Suprapubic skin (tissue), 4 donors: ENCODE results near the gene SAMD15. TPM values are rescaled to one million over a fixed set of nuclear protein-coding genes. Genes with fewer than 3 reads are reported as not detected.

Experiments used
- DNase-seq, 2 donors: peaks; one replicate each; pipeline ENCODE4 v3.0.0-alpha.2; 2019; ENCODE audit warnings: low spot score in 2 of 2
- H3K27ac ChIP-seq: fragments of 200-600 bp; sonication (generic); one replicate; pipeline ENCODE4 v1.5.1; 2019
- H3K27me3 ChIP-seq: fragments of 200-600 bp; sonication (generic); one replicate; pipeline ENCODE4 v1.5.1; 2019
- H3K36me3 ChIP-seq: fragments of 200-600 bp; sonication (generic); one replicate; pipeline ENCODE4 v1.5.1; 2019
- H3K4me1 ChIP-seq: fragments of 200-600 bp; sonication (generic); one replicate; pipeline ENCODE4 v1.5.1; 2019
- H3K4me3 ChIP-seq: fragments of 200-600 bp; sonication (generic); one replicate; pipeline ENCODE4 v1.5.1; 2019; ENCODE audit warnings: mild to moderate bottlenecking
- H3K9me3 ChIP-seq: fragments of 200-600 bp; sonication (generic); one replicate; pipeline ENCODE4 v1.5.1; 2019
- EP300 ChIP-seq: sonication (generic); formaldehyde crosslinking; IDR thresholded peaks from one replicate; pipeline ENCODE4 v1.6.1; 2017; ENCODE audit warnings: antibody characterized with exemption
- POLR2A ChIP-seq, 2 donors: fragments of 450-650 bp; IDR thresholded peaks; one replicate each; pipeline ENCODE4 v1.6.1; 2017; ENCODE audit warnings: antibody characterized with exemption in 2 of 2, mild to moderate bottlenecking in 2 of 2, moderate library complexity in 2 of 2
- POLR2AphosphoS5 ChIP-seq, 3 donors: sonication (generic); formaldehyde crosslinking; IDR thresholded peaks; one replicate each; pipeline ENCODE4 v1.6.1; 2017; ENCODE audit warnings: antibody characterized with exemption in 3 of 3
- WGBS: methylation state at CpG from one replicate; pipeline ENCODE4 v1.1.5; 2018; 5-methylcytosine and 5-hydroxymethylcytosine counted together
- total RNA-seq, 4 donors: library from RNA; depleted of rRNA; stranded (reverse); fragments of >200 nt; gene quantifications; one replicate each; pipeline ENCODE4 v1.1.0, GENCODE V29; 2016
- TF ChIP-seq, protein P1 (sequence below), 2 donors: fragments of 200-600 bp in 1 of 2; fragments of 450-650 bp in 1 of 2; sonication (generic) in 1 of 2; IDR thresholded peaks; one replicate each; pipeline ENCODE4 v1.5.1; 2016 to 2019; ENCODE audit warnings: antibody characterized with exemption in 2 of 2, mild to moderate bottlenecking in 1 of 2, moderate library complexity in 1 of 2

The SAMD15 gene
- total RNA-seq, 4 donors from 2014 or later, result 0.93 TPM; not detected in 3

DNA sequence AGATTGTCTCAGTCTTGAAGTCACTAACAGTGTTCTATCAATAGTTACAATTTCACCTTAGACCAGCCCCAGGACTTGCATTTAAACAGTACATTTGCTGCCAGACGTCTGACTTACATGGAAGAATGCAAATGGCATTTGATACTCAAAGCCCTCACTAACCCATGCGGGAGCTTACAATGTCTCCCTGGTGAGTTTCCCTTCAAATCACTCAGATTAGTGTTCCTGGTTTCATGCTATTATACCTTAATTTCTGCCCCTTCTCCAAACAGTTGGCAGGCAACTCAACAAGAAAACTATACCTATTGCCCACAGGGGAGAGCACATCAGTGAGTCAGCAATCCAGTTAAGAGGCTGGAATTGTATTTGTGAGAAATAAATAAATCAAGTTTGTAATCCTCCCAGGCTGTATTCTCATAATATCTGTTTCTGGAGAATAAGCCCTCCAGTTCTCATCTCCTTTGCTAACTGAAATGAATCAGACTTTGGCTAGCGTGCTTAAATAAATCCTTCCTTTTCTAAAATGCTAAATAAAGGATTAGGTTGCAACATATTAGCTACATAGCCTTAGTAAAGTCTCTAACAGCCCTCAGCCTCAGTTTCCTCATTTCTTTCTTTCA lies 32.7 kb upstream of the SAMD15 start:
- H3K27me3 ChIP-seq, result no peaks in the 10 kb centered on the region
- 94% methylated on average over 3 of the region's 3 CpGs for WGBS
- H3K27ac ChIP-seq, result no peak overlapping the region
- TF ChIP-seq, protein P1, sequence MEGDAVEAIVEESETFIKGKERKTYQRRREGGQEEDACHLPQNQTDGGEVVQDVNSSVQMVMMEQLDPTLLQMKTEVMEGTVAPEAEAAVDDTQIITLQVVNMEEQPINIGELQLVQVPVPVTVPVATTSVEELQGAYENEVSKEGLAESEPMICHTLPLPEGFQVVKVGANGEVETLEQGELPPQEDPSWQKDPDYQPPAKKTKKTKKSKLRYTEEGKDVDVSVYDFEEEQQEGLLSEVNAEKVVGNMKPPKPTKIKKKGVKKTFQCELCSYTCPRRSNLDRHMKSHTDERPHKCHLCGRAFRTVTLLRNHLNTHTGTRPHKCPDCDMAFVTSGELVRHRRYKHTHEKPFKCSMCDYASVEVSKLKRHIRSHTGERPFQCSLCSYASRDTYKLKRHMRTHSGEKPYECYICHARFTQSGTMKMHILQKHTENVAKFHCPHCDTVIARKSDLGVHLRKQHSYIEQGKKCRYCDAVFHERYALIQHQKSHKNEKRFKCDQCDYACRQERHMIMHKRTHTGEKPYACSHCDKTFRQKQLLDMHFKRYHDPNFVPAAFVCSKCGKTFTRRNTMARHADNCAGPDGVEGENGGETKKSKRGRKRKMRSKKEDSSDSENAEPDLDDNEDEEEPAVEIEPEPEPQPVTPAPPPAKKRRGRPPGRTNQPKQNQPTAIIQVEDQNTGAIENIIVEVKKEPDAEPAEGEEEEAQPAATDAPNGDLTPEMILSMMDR (IDR thresholded peaks at IDR 0.05), result no peak
- TF ChIP-seq POLR2AphosphoS5 (IDR thresholded peaks at IDR 0.05) (no peak), POLR2A (IDR thresholded peaks at IDR 0.05) (no peak), EP300 (no peak)
- peaks cover 40% of the 10 kb centered on the region for H3K36me3 ChIP-seq
- DNase-seq, result no peak
- H3K9me3 ChIP-seq, result no peaks in the 10 kb centered on the region
- H3K4me3 ChIP-seq, result no peak overlapping the region
- H3K4me1 ChIP-seq, result no peaks in the 10 kb centered on the region

DNA sequence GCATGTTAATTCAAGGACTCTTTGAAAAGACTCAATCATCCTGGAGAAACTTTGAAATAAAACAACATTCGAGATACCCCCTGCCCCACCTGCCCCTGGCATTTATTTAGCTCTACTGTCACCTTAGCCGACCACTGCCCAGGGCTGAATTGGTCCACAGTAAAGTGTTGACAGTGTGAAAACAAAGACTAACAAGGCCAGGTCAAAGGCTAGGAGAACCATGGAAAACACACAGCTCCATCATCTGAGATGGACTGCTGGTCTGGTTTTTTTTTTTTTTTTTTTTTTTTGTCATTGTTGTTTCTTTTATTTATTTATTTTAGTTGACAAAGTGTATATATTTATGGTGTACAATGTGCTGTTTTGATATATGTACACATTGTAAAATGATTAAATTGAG lies 30.7 kb upstream of the SAMD15 start:
- no peaks in the 10 kb centered on the region for H3K27me3 ChIP-seq
- 97% methylated on average over 2 of the region's 2 CpGs for WGBS

DNA sequence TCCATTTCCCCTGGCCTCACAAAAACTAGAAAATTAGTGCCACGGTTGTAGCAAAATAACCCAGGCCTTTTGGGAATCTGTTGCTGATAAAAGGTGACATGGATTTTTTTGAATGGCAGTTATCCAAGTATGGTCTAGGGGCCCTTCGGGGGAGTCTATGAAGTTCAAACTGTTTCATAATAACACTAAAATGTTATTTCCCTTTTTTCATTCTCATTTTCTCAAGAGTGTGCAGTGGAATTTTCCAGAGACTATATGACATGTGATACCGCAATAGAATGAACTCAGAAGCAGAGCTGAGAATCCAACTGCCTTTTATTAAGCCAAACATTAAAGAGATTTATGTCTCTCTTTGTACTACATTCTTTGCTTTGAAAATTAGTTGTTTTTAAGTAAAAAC lies 29.4 kb upstream of the SAMD15 start:
- no peak for TF ChIP-seq POLR2AphosphoS5 (IDR thresholded peaks at IDR 0.05)
- TF ChIP-seq POLR2A (IDR thresholded peaks at IDR 0.05), result no peak
- TF ChIP-seq, protein P1 (IDR thresholded peaks at IDR 0.05), result no peak
- TF ChIP-seq EP300, result no peak
- DNase-seq, result no peak
- no peaks in the 10 kb centered on the region for H3K9me3 ChIP-seq
- no peaks in the 10 kb centered on the region for H3K4me1 ChIP-seq
- H3K36me3 ChIP-seq, result peaks cover 18% of the 10 kb centered on the region
- H3K27ac ChIP-seq, result no peak overlapping the region
- no peaks in the 10 kb centered on the region for H3K27me3 ChIP-seq
- WGBS, result 74% methylated on average over 3 of the region's 3 CpGs
- no peak overlapping the region for H3K4me3 ChIP-seq

More for the DNA sequence above, 30.7 kb upstream of the SAMD15 start:
- Histone ChIP-seq H3K4me3 (no peak overlapping the region), H3K9me3 (no peaks in the 10 kb centered on the region), H3K27ac (no peak overlapping the region), H3K4me1 (no peaks in the 10 kb centered on the region), H3K36me3 (peaks cover 30% of the 10 kb centered on the region)
- TF ChIP-seq, protein P1 (IDR thresholded peaks at IDR 0.05), result no peak
- TF ChIP-seq EP300 (no peak), POLR2AphosphoS5 (IDR thresholded peaks at IDR 0.05) (no peak), POLR2A (IDR thresholded peaks at IDR 0.05) (no peak)
- DNase-seq, result no peak

DNA sequence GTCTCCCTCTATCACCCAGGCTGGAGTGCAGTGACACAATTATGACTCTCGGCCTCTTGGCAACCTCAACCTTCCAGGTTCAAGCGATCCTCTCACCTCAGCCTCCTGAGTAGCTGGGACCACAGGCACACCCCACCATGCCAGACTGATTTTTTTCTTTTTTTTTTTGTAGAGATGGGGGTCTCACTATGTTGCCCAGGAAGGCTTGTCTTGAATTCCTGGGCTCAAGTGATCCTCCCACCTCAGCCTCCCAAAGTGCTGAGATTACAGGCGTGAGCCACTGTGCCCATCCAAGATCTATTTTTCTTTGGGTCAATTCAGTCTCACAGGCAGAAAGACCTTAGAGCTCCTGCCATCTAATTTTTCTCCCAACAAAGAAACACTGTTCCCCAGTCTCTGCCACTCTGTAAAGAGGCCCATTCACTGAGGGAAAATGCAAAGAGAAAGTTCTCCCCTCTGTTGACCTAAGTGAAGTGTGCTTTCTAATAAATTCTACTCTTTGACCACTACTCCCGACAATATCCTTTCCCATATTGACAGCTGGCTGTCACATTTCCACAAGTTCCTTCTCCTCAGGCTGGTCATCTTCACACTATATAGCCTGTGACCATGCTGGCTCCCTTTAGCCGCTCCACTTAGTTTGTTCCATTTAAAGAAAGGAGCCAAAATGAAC lies 23.6 kb upstream of the SAMD15 start:
- no peaks in the 10 kb centered on the region for H3K27me3 ChIP-seq
- H3K4me3 ChIP-seq, result no peak overlapping the region
- 91% methylated on average over 5 of the region's 5 CpGs for WGBS
- no peaks in the 10 kb centered on the region for H3K4me1 ChIP-seq
- H3K9me3 ChIP-seq, result no peaks in the 10 kb centered on the region
- H3K27ac ChIP-seq, result no peak overlapping the region
- no peak for TF ChIP-seq POLR2AphosphoS5 (IDR thresholded peaks at IDR 0.05)
- TF ChIP-seq, protein P1 (IDR thresholded peaks at IDR 0.05), result no peak
- TF ChIP-seq POLR2A (IDR thresholded peaks at IDR 0.05), result no peak
- no peak for TF ChIP-seq EP300
- peaks cover 11% of the 10 kb centered on the region for H3K36me3 ChIP-seq
- no peak for DNase-seq

DNA sequence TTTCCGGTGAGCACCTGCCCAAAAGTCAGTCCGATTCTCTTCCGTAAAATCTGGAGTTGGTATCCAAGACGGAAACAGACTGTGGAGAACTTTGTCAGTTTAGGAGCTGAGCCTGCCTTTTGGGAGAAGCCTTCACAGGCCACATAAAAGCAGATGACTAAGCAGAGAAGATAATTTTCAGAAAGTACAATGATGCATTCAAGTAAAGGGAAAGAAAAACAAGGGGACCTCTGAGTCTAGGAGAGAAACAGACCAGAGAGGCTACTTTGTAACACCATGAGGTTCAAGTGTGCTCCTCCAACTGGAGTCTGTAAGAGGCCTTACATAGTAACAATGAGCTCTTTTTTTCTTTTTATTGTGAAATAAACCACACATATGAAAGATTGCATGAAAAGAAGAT lies 21.4 kb upstream of the SAMD15 start:
- TF ChIP-seq POLR2AphosphoS5 (IDR thresholded peaks at IDR 0.05), result no peak
- TF ChIP-seq POLR2A (IDR thresholded peaks at IDR 0.05), result no peak
- no peak for TF ChIP-seq EP300
- TF ChIP-seq, protein P1 (IDR thresholded peaks at IDR 0.05), result no peak
- Histone ChIP-seq H3K4me1 (no peaks in the 10 kb centered on the region), H3K4me3 (no peak overlapping the region), H3K27ac (no peak overlapping the region), H3K36me3 (peaks cover 1% of the 10 kb centered on the region), H3K27me3 (no peaks in the 10 kb centered on the region), H3K9me3 (no peaks in the 10 kb centered on the region)
- DNase-seq, result no peak
- WGBS, result 92% methylated on average over 4 of the region's 4 CpGs
